ENCODE data around the gene EXOSC2.

- TF ChIP-seq CTCF (conservative IDR thresholded peaks at IDR 0.05; ENCODE audit: low read length) (no peak), EZH2phosphoT487 (IDR thresholded peaks at IDR 0.05; ENCODE audit: borderline replicate concordance, low read depth, low read length) (no peak)
Measured at GRCh38 chr9:130687615-130688014, 6.0 kb upstream of the EXOSC2 start.

Measured in OCI-LY7 (cell line).